ENCODE results near the gene KRT8.

DNA sequence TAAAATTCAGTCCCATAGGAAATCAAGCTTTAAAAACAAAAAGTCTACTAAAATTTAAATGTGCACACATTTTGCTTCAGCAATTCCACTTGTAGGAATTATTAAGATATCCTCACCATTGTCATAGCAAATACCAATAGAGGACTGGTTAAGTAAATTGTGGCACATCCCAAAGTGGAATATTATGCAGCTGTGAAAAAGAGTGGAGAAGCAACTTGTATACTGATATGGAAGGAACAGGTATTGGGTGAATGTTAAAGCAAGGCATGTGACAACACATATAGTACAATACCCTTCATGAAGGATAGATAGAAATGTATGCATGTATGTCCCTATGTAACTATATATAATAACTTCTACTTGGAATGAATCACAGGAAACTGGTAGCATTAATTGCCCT, 11.9 kb downstream of the KRT8 start:
- TF ChIP-seq CTCF (IDR thresholded peaks at IDR 0.05) (no peak), POLR2AphosphoS5 (IDR thresholded peaks at IDR 0.05) (no peak)

All from sigmoid colon (tissue), 4 donors.